CD4-positive, alpha-beta T cell (primary cell): ENCODE results near the gene MAP2K2. TPM values are rescaled to one million over a fixed set of nuclear protein-coding genes. Genes with fewer than 3 reads are reported as not detected.

Experiments used
- ATAC-seq: fragments of 200-7000 bp; cut with Tn5 transposase; one replicate; pipeline ENCODE4 v1.10.0; 2022; ENCODE audit warnings: mild to moderate bottlenecking; ENCODE audit not compliant: poor library complexity
- CTCF ChIA-PET: fragments of 350-600 bp; sonication (Branson Sonifier 250); formaldehyde crosslinking; loops from one replicate; lab custom pipeline; 2021; ENCODE audit warnings: antibody characterized with exemption, inconsistent platforms; lab: Charles Lee
- POLR2A ChIA-PET: fragments of 350-600 bp; sonication (Branson Sonifier 250); formaldehyde crosslinking; loops from one replicate; lab custom pipeline; 2021; ENCODE audit warnings: antibody characterized with exemption, inconsistent platforms; lab: Charles Lee
- DNase-seq, 14 experiments: peaks; one replicate each; pipeline ENCODE4 v3.0.0-alpha.2; 2013 to 2020; ENCODE audit warnings: mixed read lengths in 2 of 14
- H3K27ac ChIP-seq, 2 donors: one replicate each; pipeline versions ENCODE4 v1.5.1 to v1.7.0; 2013; ENCODE audit warnings: low read length in 2 of 2, low read depth in 1 of 2, mild to moderate bottlenecking in 1 of 2
- H3K27me3 ChIP-seq, 2 experiments: 1 replicate in 1 of 2; 2 replicates in 1 of 2; pipeline versions ENCODE4 v1.6.1 to v1.7.0; 2013; ENCODE audit warnings: low read length in 2 of 2, control low read depth in 1 of 2, mild to moderate bottlenecking in 1 of 2, moderate library complexity in 1 of 2; ENCODE audit not compliant: insufficient read depth in 2 of 2, control insufficient read depth in 1 of 2
- H3K36me3 ChIP-seq: one replicate; pipeline ENCODE4 v1.6.1; 2013; ENCODE audit warnings: low read length, control low read depth; ENCODE audit not compliant: insufficient read depth
- H3K4me1 ChIP-seq: one replicate; pipeline ENCODE4 v1.6.1; 2013; ENCODE audit warnings: low read length, control low read depth; ENCODE audit not compliant: insufficient read depth
- H3K4me3 ChIP-seq: one replicate; pipeline ENCODE4 v1.5.1; 2013; ENCODE audit warnings: mild to moderate bottlenecking, low read length, moderate library complexity
- H3K9me3 ChIP-seq, 2 experiments: 1 replicate in 1 of 2; 2 replicates in 1 of 2; pipeline versions ENCODE4 v1.6.1 to v1.7.0; 2013; ENCODE audit warnings: low read length in 2 of 2, mild to moderate bottlenecking in 2 of 2, control low read depth in 1 of 2, moderate library complexity in 1 of 2; ENCODE audit not compliant: control insufficient read depth in 1 of 2, insufficient read depth in 1 of 2
- H3K27ac Mint-ChIP-seq: one replicate; pipeline ENCODE4 v1.8.0; 2020; ENCODE audit warnings: mixed read lengths
- H3K27me3 Mint-ChIP-seq: one replicate; pipeline ENCODE4 v1.8.0; 2021; ENCODE audit warnings: mixed read lengths
- H3K36me3 Mint-ChIP-seq: one replicate; pipeline ENCODE4 v1.8.0; 2021; ENCODE audit warnings: low read depth, mixed read lengths
- H3K4me1 Mint-ChIP-seq: one replicate; pipeline ENCODE4 v1.8.0; 2021; ENCODE audit warnings: low read depth, mixed read lengths
- H3K4me3 Mint-ChIP-seq: one replicate; pipeline ENCODE4 v1.8.0; 2020; ENCODE audit warnings: mild to moderate bottlenecking, mixed read lengths
- H3K9me3 Mint-ChIP-seq: one replicate; pipeline ENCODE4 v1.8.0; 2020; ENCODE audit warnings: mixed read lengths
- CTCF ChIP-seq: fragments of 200-600 bp; IDR thresholded peaks from one replicate; pipeline ENCODE4 v1.8.0; 2022; ENCODE audit warnings: antibody characterized with exemption, mild to moderate bottlenecking
- intact Hi-C, 2 experiments: fragments of 100-400 bp; cut with DNase I in 1 of 2; cut with micrococcal nuclease in 1 of 2; formaldehyde crosslinking; loops; one replicate each; pipeline versions ENCODE4 v1.15.1 to v1.9.0; 2023 to 2025; cut with DNase I, micrococcal nuclease
- total RNA-seq, 174 experiments: library from RNA in 2 of 174; stranded (reverse) in 2 of 174; gene quantifications; one replicate each; pipeline ENCODE4 v1.2.3 and lab custom pipeline; 2021 to 2026

MAP2K2 gene
- total RNA-seq, 2 experiments from 2014 or later: 72.7 to 77.6 TPM

- no peaks in the 10 kb centered on the region for H3K9me3 Mint-ChIP-seq
- H3K36me3 ChIP-seq: peaks cover 59% of the 10 kb centered on the region
- H3K4me3 Mint-ChIP-seq: peak overlapping the region; percentile 75
- peak; percentile 45 to 89 (median 66) for DNase-seq
- no peaks in the 10 kb centered on the region for H3K27me3 ChIP-seq
- H3K4me1 Mint-ChIP-seq: peaks cover 25% of the 10 kb centered on the region
- TF ChIP-seq CTCF: no peak
- peak overlapping the region; percentile 9 for H3K4me3 ChIP-seq
- ChIA-PET POLR2A (interaction anchor here (0.7 to 3.2 kb wide), 8 partner anchors 10 to 128 kb away, joined by 3 to 17 read pairs (median 4); partner anchors contain the start of gene ZBTB7A), CTCF (interaction anchor here (1.6 to 3.2 kb wide), 2 partner anchors 11 to 24 kb away, joined by 9 to 17 read pairs; no protein-coding TSS in a partner anchor)
- H3K36me3 Mint-ChIP-seq: peaks cover 45% of the 10 kb centered on the region
- intact Hi-C loops: loop anchor here (2.0 kb wide), 2 partner anchors 46 to 108 kb away; partner anchors contain the start of gene PIAS4 (in 1 of the 2)
- H3K27me3 Mint-ChIP-seq: no peaks in the 10 kb centered on the region
- no peaks in the 10 kb centered on the region for H3K9me3 ChIP-seq
- H3K27ac Mint-ChIP-seq: peak overlapping the region; percentile 87
- H3K4me1 ChIP-seq: peaks cover 46% of the 10 kb centered on the region
- peak overlapping the region; percentile 55 to 58 for H3K27ac ChIP-seq
- ATAC-seq: peak; percentile 100
Measured at GRCh38 chr19:4115050-4115817, 8.7 kb downstream of the MAP2K2 start.

GRCh38 chr19:4114181-4114580 is 9.7 kb downstream of the MAP2K2 start:
- Histone ChIP-seq H3K36me3 (peaks cover 61% of the 10 kb centered on the region), H3K4me1 (peaks cover 57% of the 10 kb centered on the region), H3K9me3 (no peaks in the 10 kb centered on the region), H3K27me3 (no peaks in the 10 kb centered on the region), H3K4me3 (no peak overlapping the region), H3K27ac (peak overlapping the region in 1 of 2 donors; percentile 29)
- peaks cover 51% of the 10 kb centered on the region for H3K36me3 Mint-ChIP-seq
- no peak for TF ChIP-seq CTCF
- H3K4me1 Mint-ChIP-seq: peaks cover 28% of the 10 kb centered on the region
- DNase-seq (peak in 1 of 14 experiments; percentile 13), ATAC-seq (no peak)
- H3K9me3 Mint-ChIP-seq: no peaks in the 10 kb centered on the region
- H3K27me3 Mint-ChIP-seq: no peaks in the 10 kb centered on the region
- ChIA-PET POLR2A (interaction anchor here (1.2 to 3.2 kb wide), 4 partner anchors 9 to 127 kb away, joined by 4 to 17 read pairs (median 5); no protein-coding TSS in a partner anchor), CTCF (interaction anchor here (1.6 to 3.2 kb wide), 2 partner anchors 9 to 25 kb away, joined by 9 to 17 read pairs; no protein-coding TSS in a partner anchor)
- H3K4me3 Mint-ChIP-seq: no peak overlapping the region
- H3K27ac Mint-ChIP-seq: peak overlapping the region; percentile 87
- intact Hi-C loops: loop anchor here (2.0 kb wide), 2 partner anchors 45 to 107 kb away; partner anchors contain the start of gene PIAS4 (in 1 of the 2)

GRCh38 chr19:4113398-4114088 is 10.4 kb downstream of the MAP2K2 start:
- intact Hi-C loops: loop anchor here (2.0 kb wide), 2 partner anchors 45 to 107 kb away; partner anchors contain the start of gene PIAS4 (in 1 of the 2)
- Mint-ChIP-seq H3K4me3 (no peak overlapping the region), H3K4me1 (peaks cover 35% of the 10 kb centered on the region), H3K27me3 (no peaks in the 10 kb centered on the region), H3K36me3 (peaks cover 57% of the 10 kb centered on the region), H3K9me3 (no peaks in the 10 kb centered on the region), H3K27ac (no peak overlapping the region)
- Histone ChIP-seq H3K27ac (no peak overlapping the region), H3K4me1 (peaks cover 63% of the 10 kb centered on the region), H3K27me3 (no peaks in the 10 kb centered on the region), H3K9me3 (no peaks in the 10 kb centered on the region), H3K36me3 (peaks cover 60% of the 10 kb centered on the region), H3K4me3 (no peak overlapping the region)
- ATAC-seq (no peak), DNase-seq (no peak)
- CTCF ChIA-PET: no interaction called here
- POLR2A ChIA-PET: interaction anchor here (3.2 kb wide), 1 partner anchor 9 kb away, joined by 17 read pairs; no protein-coding TSS in a partner anchor
- TF ChIP-seq CTCF: no peak
